ENCODE measurements around the gene ZDBF2. TPM values are rescaled to one million over a fixed set of nuclear protein-coding genes. Genes with fewer than 3 reads are reported as not detected.

The ZDBF2 gene
- total RNA-seq, 1 experiment from 2014 or later: 31.8 TPM

DNA sequence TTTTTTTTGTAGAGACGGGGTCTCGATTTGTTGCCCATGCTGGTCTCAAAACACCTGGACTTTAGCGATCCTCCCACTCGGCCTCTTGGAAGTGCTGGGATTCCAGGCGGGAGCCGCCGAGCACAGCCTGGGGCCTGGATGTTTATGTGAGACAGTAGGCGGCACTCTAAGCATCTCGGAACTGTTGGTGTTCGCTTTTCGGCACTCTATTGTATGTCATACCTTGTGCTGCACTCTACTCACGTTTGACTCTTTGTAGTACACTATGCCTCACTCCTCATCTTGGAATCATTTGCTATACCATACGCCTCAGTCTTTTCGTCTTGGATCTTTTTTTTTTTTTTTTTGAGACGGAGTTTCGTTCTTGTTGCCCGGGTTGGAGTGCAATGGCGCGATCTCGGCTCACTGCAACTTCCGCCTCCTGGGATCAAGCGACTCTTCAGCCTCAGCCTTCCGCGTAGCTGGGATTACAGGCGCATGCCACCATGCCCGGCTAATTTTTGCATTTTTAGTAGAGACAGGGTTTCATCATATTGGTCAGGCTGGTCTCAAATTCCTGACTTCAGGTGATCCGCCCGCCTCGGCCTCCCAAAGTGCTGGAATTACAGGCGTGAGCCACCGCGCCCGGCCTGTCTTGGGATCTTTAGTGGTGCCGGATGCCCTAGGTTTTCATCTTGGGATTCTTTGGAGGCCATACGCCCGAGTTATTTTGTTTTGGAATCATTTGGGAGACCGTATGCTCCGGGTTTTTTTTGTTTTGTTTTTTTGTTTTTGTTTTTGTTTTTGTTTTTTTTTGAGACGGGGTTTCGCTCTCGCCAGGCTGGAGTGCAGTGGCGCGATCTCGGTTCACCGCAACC, 24.2 kb upstream of the ZDBF2 start:
- H4K91ac ChIP-seq (ENCODE audit: insufficient read length, low read depth, low read length): no peak overlapping the region
- no peak overlapping the region for H2AK5ac ChIP-seq (ENCODE audit: insufficient read length, low read length)
- H3K18ac ChIP-seq (ENCODE audit: insufficient read length, low read depth, low read length): no peak overlapping the region
- H2BK12ac ChIP-seq (ENCODE audit: insufficient read length, low read depth, low read length): no peak overlapping the region
- H3K27ac ChIP-seq (ENCODE audit: insufficient read length, low read depth, low read length): no peak overlapping the region
- no peak overlapping the region for H2BK120ac ChIP-seq (ENCODE audit: low read depth, low read length, poor library complexity, severe bottlenecking)
- no peak overlapping the region for H2BK20ac ChIP-seq (ENCODE audit: low read depth, low read length, poor library complexity, severe bottlenecking)
- H4K20me1 ChIP-seq (ENCODE audit: control insufficient read depth, insufficient read depth, insufficient read length): no peaks in the 10 kb centered on the region
- no peak overlapping the region for H4K8ac ChIP-seq (replicated peaks; ENCODE audit: insufficient read length, low read depth, low read length)
- no peak overlapping the region for H3K56ac ChIP-seq (ENCODE audit: insufficient read length, low read depth, low read length)
- Mint-ChIP-seq H3K27ac (no peak overlapping the region), H3K9me3 (peaks cover 0 to 1% of the 10 kb centered on the region in 2 experiments; a peak in 2 of 5 replicates), H3K27me3 (ENCODE audit: low read depth) (no peaks in the 10 kb centered on the region), H3K4me1 (peaks cover 3 to 13% of the 10 kb centered on the region in 2 experiments; a peak in 3 of 4 replicates), H3K4me3 (no peak overlapping the region), H3K36me3 (ENCODE audit: insufficient read depth in 1 of 3, low read depth in 3 of 3) (peaks cover 0 to 3% (median 0%) of the 10 kb centered on the region in 3 experiments; a peak in 1 of 7 replicates)
- no peaks in the 10 kb centered on the region for H3K79me2 ChIP-seq (ENCODE audit: insufficient read depth, low read length)
- no peak overlapping the region for H3T11ph ChIP-seq (ENCODE audit: low read length)
- no peak overlapping the region for H4K5ac ChIP-seq (ENCODE audit: insufficient read length, low read depth, low read length)
- no peak overlapping the region for H3K4ac ChIP-seq (ENCODE audit: low read depth, low read length)
- H3K79me1 ChIP-seq (ENCODE audit: insufficient read depth, low read depth, low read length, poor library complexity, severe bottlenecking): no peaks in the 10 kb centered on the region
- no peak overlapping the region for H3K4me2 ChIP-seq (ENCODE audit: insufficient read depth, insufficient read length, low read length)
- TF ChIP-seq, protein P1, sequence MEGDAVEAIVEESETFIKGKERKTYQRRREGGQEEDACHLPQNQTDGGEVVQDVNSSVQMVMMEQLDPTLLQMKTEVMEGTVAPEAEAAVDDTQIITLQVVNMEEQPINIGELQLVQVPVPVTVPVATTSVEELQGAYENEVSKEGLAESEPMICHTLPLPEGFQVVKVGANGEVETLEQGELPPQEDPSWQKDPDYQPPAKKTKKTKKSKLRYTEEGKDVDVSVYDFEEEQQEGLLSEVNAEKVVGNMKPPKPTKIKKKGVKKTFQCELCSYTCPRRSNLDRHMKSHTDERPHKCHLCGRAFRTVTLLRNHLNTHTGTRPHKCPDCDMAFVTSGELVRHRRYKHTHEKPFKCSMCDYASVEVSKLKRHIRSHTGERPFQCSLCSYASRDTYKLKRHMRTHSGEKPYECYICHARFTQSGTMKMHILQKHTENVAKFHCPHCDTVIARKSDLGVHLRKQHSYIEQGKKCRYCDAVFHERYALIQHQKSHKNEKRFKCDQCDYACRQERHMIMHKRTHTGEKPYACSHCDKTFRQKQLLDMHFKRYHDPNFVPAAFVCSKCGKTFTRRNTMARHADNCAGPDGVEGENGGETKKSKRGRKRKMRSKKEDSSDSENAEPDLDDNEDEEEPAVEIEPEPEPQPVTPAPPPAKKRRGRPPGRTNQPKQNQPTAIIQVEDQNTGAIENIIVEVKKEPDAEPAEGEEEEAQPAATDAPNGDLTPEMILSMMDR (conservative IDR thresholded peaks at IDR 0.05): no peak
- no peak overlapping the region for H2BK15ac ChIP-seq (ENCODE audit: low read depth, low read length)
- no peak overlapping the region for H3K14ac ChIP-seq (ENCODE audit: insufficient read depth, low read length)
- peak; percentile 71 for DNase-seq
- no peaks in the 10 kb centered on the region for H3K4me1 ChIP-seq (ENCODE audit: insufficient read depth, low read length)
- H3K9me3 ChIP-seq (ENCODE audit: control insufficient read depth, low read depth, low read length): no peaks in the 10 kb centered on the region
- H2BK5ac ChIP-seq (ENCODE audit: insufficient read length, low read length): no peak overlapping the region
- H3K9ac ChIP-seq (ENCODE audit: extremely low read depth, insufficient read length, low read length): no peak overlapping the region
- no peaks in the 10 kb centered on the region for H3K23me2 ChIP-seq (ENCODE audit: insufficient read length, low read depth, low read length, poor library complexity, severe bottlenecking)
- no peaks in the 10 kb centered on the region for H3K27me3 ChIP-seq (ENCODE audit: insufficient read depth, low read length)
- no peak overlapping the region for H2AFZ ChIP-seq (ENCODE audit: low read length)
- no peak overlapping the region for H3K23ac ChIP-seq (ENCODE audit: insufficient read length, low read depth, low read length)
- no CpG with 5 or more reads among the region's 45 CpGs for WGBS (ENCODE audit: extremely low coverage, insufficient read length, low lambda C conversion rate)

All from H9 (cell line).